Measurements from ENCODE around the gene A4GALT. TPM values are rescaled to one million over a fixed set of nuclear protein-coding genes. Genes with fewer than 3 reads are reported as not detected.
A peak's percentile ranks its signal among the peaks of the same experiment; 100 is the strongest.
"Not testable (repeated sequence)": the region's sequence is repeated elsewhere in the genome, so short reads cannot be mapped to it uniquely, and the experiment has no call there.

The A4GALT gene
- total and polyA plus RNA-seq, 3 donors from 2014 or later = 13.5 to 17.3 (median 15.7) TPM

GRCh38 chr22:42679691-42680090 lies 41.0 kb downstream of the A4GALT start:
- TF ChIP-seq CTCF (IDR thresholded peaks at IDR 0.05) = no peak
- no peak for TF ChIP-seq POLR2A (IDR thresholded peaks at IDR 0.05)
- DNase-seq = no peak
- 93 to 96% methylated on average over 4 of the region's 4 CpGs for WGBS, 2 donors
- H3K9me3 ChIP-seq = no peaks in the 10 kb centered on the region
- H3K27me3 ChIP-seq = no peaks in the 10 kb centered on the region
- no peak overlapping the region for H3K27ac ChIP-seq
- H3K36me3 ChIP-seq (ENCODE audit: low read depth, missing control alignments) = no peaks in the 10 kb centered on the region
- no peak overlapping the region for H3K4me3 ChIP-seq
- intact Hi-C loops (cut with DNase I; ENCODE audit: low total_unique reads) = no loop called here
- peaks cover 40% of the 10 kb centered on the region for H3K4me1 ChIP-seq

- no peak for DNase-seq
- TF ChIP-seq CTCF (IDR thresholded peaks at IDR 0.05) (no peak), POLR2A (IDR thresholded peaks at IDR 0.05) (no peak)
- no peaks in the 10 kb centered on the region for H3K9me3 ChIP-seq
- H3K36me3 ChIP-seq (ENCODE audit: low read depth, missing control alignments) = no peaks in the 10 kb centered on the region
- no peak overlapping the region for H3K4me3 ChIP-seq
- H3K4me1 ChIP-seq = peaks cover 36% of the 10 kb centered on the region
- intact Hi-C loops (cut with DNase I; ENCODE audit: low total_unique reads) = no loop called here
- no peaks in the 10 kb centered on the region for H3K27me3 ChIP-seq
- H3K27ac ChIP-seq = no peak overlapping the region
- 94% methylated on average over 1 of the region's 1 CpG; no CpG with 5 or more reads in 1 of the 2 donors for WGBS, 2 donors
These were observed 41.8 kb downstream of the A4GALT start for GRCh38 chr22:42678894-42679293.

- WGBS, 2 donors = 73 to 84% methylated on average over 4 of the region's 4 CpGs
- DNase-seq; H3K27me3 ChIP-seq; H3K36me3 ChIP-seq (ENCODE audit: low read depth, missing control alignments); H3K9me3 ChIP-seq; H3K4me3 ChIP-seq; H3K27ac ChIP-seq; intact Hi-C loops (cut with DNase I; ENCODE audit: low total_unique reads): not testable (repeated sequence)
- peaks cover 32% of the 10 kb centered on the region for H3K4me1 ChIP-seq
These were observed 42.7 kb downstream of the A4GALT start for GRCh38 chr22:42677936-42678335.

- intact Hi-C loops (cut with DNase I; ENCODE audit: low total_unique reads) = no loop called here
- peak overlapping the region; percentile 31 to 77 for H3K27ac ChIP-seq
- no peaks in the 10 kb centered on the region for H3K27me3 ChIP-seq
- no peak for TF ChIP-seq CTCF (IDR thresholded peaks at IDR 0.05)
- TF ChIP-seq POLR2A (IDR thresholded peaks at IDR 0.05) = no peak
- H3K9me3 ChIP-seq = no peaks in the 10 kb centered on the region
- DNase-seq = no peak
- 39 to 48% methylated on average over 7 of the region's 7 CpGs for WGBS, 2 donors
- H3K4me3 ChIP-seq = no peak overlapping the region
- H3K36me3 ChIP-seq (ENCODE audit: low read depth, missing control alignments) = no peaks in the 10 kb centered on the region
- H3K4me1 ChIP-seq = peaks cover 24% of the 10 kb centered on the region
These were observed 44.5 kb downstream of the A4GALT start for GRCh38 chr22:42676059-42676607.

- intact Hi-C loops (cut with DNase I; ENCODE audit: low total_unique reads) = no loop called here
- H3K4me1 ChIP-seq = peaks cover 24% of the 10 kb centered on the region
- no peaks in the 10 kb centered on the region for H3K27me3 ChIP-seq
- H3K27ac ChIP-seq = no peak overlapping the region
- TF ChIP-seq POLR2A (IDR thresholded peaks at IDR 0.05) (no peak), CTCF (IDR thresholded peaks at IDR 0.05) (no peak)
- no peaks in the 10 kb centered on the region for H3K36me3 ChIP-seq (ENCODE audit: low read depth, missing control alignments)
- no peaks in the 10 kb centered on the region for H3K9me3 ChIP-seq
- H3K4me3 ChIP-seq = no peak overlapping the region
- DNase-seq = peak; percentile 80
- WGBS, 2 donors = 37 to 43% methylated on average over 2 of the region's 2 CpGs
These were observed 46.7 kb downstream of the A4GALT start for GRCh38 chr22:42673898-42674401.

GRCh38 chr22:42673071-42673470 lies 47.6 kb downstream of the A4GALT start:
- H3K27me3 ChIP-seq; DNase-seq; H3K27ac ChIP-seq; H3K9me3 ChIP-seq; intact Hi-C loops (cut with DNase I; ENCODE audit: low total_unique reads); H3K4me3 ChIP-seq; H3K36me3 ChIP-seq (ENCODE audit: low read depth, missing control alignments): not testable (repeated sequence)
- 86 to 96% methylated on average over 13 of the region's 13 CpGs for WGBS, 2 donors
- H3K4me1 ChIP-seq = peaks cover 24% of the 10 kb centered on the region
